Mononuclear cell (primary cell): ENCODE measurements around the gene PRMT5. TPM values are rescaled to one million over a fixed set of nuclear protein-coding genes. Genes with fewer than 3 reads are reported as not detected.
"Not testable (repeated sequence)": the region's sequence is repeated elsewhere in the genome, so short reads cannot be mapped to it uniquely, and the experiment has no call there.

ENCODE experiments used
- H3K27me3 ChIP-seq: 2 replicates; pipeline ENCODE4 v1.6.0; 2011; ENCODE audit warnings: low read length, control low read depth; ENCODE audit not compliant: insufficient read depth
- H3K4me1 ChIP-seq: 2 replicates; pipeline ENCODE4 v1.5.1; 2011; ENCODE audit warnings: mild to moderate bottlenecking, low read length, control low read depth; ENCODE audit not compliant: insufficient read depth
- H3K4me3 ChIP-seq: 2 replicates; pipeline ENCODE4 v1.5.1; 2011; ENCODE audit warnings: mild to moderate bottlenecking, low read length, moderate library complexity
- H3K9me3 ChIP-seq: 2 replicates; pipeline ENCODE4 v1.5.1; 2011; ENCODE audit warnings: low read depth, mild to moderate bottlenecking, control low read depth, low read length
- total RNA-seq: library from RNA; depleted of rRNA; stranded (reverse); fragments of >200 nt; gene quantifications from one replicate; pipeline ENCODE4 v1.2.3, GENCODE V29; 2012

PRMT5 gene
- total RNA-seq, 1 donor: 8.2 TPM

DNA sequence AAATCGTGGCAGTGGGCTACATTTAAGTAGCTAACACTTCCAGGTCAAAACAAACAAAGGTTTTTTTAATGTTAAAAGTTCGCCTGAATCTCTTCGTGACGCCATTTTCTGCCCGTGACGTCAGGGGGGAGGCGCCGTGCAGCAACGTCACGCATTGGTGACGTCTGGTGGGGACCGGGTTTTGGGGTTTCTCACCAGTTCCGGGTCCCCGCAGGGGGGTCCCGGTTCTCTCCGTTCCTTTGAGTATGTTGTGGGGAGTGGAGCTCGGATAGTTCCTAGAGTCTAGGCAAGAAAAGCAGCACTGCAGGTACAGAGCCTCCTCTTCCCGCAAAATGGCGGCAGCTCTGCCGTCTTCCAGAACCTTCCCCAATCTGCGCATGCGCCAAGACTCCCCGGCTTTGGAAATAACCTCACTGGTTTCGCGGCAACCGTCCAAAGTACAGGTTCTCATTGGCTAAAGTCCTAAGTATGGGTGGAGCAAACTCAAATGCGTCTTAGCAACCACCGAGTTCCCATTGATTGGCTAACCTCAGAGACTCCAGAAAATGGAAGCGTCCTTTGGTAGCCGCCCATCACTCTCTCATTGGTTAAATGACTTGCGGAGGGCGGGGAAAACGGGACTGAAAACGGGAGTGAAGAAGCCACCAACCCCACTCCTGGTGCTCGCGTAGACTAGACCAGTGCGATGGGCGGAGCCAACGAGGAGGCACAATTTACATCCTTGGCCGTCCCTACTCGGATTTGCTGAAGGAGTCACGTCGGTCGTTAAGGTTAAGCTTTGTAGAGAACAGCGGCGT is 10.2 kb downstream of the PRMT5 start, which contains the start of gene RBM23:
Gene RBM23 (minus strand): TSS at position 346 of the 797 bp plus-strand sequence.
- Histone ChIP-seq H3K9me3 (no peaks in the 10 kb centered on the region), H3K4me3 (peak within 1 kb of the TSS; percentile 99), H3K27me3 (no peaks in the 10 kb centered on the region), H3K4me1 (peaks cover 52% of the 10 kb centered on the region)

GRCh38 chr14:22915886-22916521 is 13.2 kb downstream of the PRMT5 start:
- Histone ChIP-seq H3K27me3 (no peaks in the 10 kb centered on the region), H3K9me3 (no peaks in the 10 kb centered on the region), H3K4me3 (no peak overlapping the region), H3K4me1 (peaks cover 52% of the 10 kb centered on the region)

DNA sequence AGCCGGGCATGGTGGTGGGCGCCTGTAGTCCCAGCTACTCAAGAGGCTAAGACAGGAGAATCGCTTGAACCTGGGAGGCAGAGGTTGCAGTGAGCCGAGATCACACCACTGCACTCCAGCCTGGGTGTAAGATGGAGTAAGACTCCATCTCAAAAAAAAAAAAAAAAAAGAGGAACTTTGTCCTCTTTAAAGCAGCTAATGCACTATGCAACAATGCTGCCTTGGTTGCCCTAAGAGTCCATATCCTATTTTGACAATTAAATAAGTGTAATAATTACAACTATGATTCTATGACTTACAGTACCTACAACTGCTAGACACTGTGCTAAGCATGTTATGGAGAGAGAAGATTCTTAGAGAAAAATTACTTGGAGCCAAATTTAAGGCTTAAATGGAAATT is 14.3 kb downstream of the PRMT5 start:
- H3K4me1 ChIP-seq: peaks cover 47% of the 10 kb centered on the region
- not testable (repeated sequence) for H3K27me3 ChIP-seq, H3K9me3 ChIP-seq, H3K4me3 ChIP-seq

DNA sequence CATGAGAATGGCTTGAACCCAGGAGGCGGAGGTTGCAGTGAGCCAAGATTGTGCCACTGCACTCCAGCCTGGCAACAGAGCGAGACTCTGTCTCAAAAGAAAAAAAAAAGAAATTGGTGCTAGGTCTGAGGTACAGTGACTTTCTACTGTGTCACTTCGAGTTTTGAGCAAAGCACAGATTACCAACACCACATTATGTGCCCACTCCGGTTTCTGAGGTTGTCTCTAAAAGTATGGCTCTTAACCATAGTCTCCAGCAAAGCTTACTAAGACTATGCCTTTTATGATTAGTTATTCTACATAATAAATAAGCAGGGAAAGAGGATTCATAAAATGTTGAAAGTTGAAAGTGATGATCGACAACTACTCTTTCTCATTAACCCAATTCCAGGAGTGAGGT is 18.3 kb downstream of the PRMT5 start:
- H3K27me3 ChIP-seq: no peaks in the 10 kb centered on the region
- no peaks in the 10 kb centered on the region for H3K9me3 ChIP-seq
- no peak overlapping the region for H3K4me3 ChIP-seq
- peaks cover 39% of the 10 kb centered on the region for H3K4me1 ChIP-seq

- Histone ChIP-seq H3K27me3 (no peaks in the 10 kb centered on the region), H3K4me3 (no peak overlapping the region), H3K9me3 (no peaks in the 10 kb centered on the region), H3K4me1 (peaks cover 20% of the 10 kb centered on the region)
Measured at GRCh38 chr14:22908601-22909000, 20.6 kb downstream of the PRMT5 start.

- no peaks in the 10 kb centered on the region for H3K27me3 ChIP-seq
- H3K9me3 ChIP-seq: no peaks in the 10 kb centered on the region
- H3K4me1 ChIP-seq: peaks cover 20% of the 10 kb centered on the region
- no peak overlapping the region for H3K4me3 ChIP-seq
Measured at GRCh38 chr14:22907429-22907828, 21.7 kb downstream of the PRMT5 start.

DNA sequence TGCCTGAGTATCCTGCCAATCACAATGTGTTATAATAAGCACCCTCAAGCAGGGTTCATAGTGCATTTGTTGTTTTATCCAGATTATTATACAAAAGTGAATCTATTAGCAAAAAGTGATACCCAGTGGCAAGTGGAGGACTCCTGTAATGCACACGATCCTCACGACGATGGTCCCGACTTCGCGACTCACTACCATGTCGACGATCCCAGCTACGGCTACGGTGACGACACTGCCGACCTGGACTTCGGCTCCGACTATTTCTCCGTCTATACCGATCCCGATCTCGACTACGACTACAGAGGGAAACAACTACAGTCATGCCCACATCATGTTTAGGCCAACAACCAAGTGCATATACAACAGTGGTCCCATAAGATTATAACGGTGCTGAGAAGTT is 23.1 kb downstream of the PRMT5 start:
- Histone ChIP-seq H3K4me1 (peaks cover 20% of the 10 kb centered on the region), H3K9me3 (no peaks in the 10 kb centered on the region), H3K27me3 (no peaks in the 10 kb centered on the region), H3K4me3 (no peak overlapping the region)

GRCh38 chr14:22905627-22906026 is 23.5 kb downstream of the PRMT5 start:
- Histone ChIP-seq H3K4me3 (no peak overlapping the region), H3K27me3 (no peaks in the 10 kb centered on the region), H3K4me1 (peaks cover 20% of the 10 kb centered on the region), H3K9me3 (no peaks in the 10 kb centered on the region)

DNA sequence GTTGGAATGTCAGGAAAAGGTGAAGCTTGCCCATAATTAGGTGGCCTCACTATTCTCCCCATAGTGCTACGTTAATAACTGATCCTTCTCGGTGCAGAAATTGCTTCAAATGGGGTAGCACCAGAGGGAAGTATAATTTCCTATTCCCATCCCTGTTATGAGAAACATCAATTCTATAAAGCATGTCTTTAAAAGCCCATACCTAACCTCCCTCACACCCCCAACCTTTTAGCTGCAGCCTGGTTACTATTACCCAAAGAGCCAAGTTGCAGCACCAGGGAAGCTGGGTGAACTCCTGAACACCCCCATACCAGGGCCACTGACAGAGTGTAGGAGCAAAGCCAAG is 25.5 kb downstream of the PRMT5 start:
- Histone ChIP-seq H3K4me3 (no peak overlapping the region), H3K27me3 (no peaks in the 10 kb centered on the region), H3K4me1 (peaks cover 14% of the 10 kb centered on the region), H3K9me3 (no peaks in the 10 kb centered on the region)

DNA sequence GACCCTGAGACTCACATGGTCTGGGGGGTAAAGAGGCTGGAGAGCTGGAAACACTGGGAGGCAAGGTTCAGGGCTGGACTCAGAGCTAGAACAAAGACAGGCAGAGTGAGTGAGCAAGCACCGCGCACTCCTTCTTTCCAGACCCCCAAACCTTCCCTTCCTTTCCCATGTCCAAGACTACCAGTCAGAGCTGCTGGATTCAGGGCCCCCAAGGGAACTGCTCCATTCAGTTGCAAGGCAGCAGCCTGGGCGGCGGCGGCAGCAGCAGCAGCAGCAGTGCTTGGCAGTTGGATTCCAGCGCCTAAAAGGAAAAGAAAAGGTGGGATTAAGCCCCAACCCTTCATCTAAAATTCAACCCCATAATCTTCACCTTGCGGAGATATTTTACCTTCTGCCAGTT is 27.4 kb downstream of the PRMT5 start:
- no peaks in the 10 kb centered on the region for H3K27me3 ChIP-seq
- H3K4me1 ChIP-seq: peaks cover 5% of the 10 kb centered on the region
- H3K9me3 ChIP-seq: no peaks in the 10 kb centered on the region
- no peak overlapping the region for H3K4me3 ChIP-seq

- peaks cover 5% of the 10 kb centered on the region for H3K4me1 ChIP-seq
- H3K9me3 ChIP-seq: no peaks in the 10 kb centered on the region
- no peaks in the 10 kb centered on the region for H3K27me3 ChIP-seq
- H3K4me3 ChIP-seq: no peak overlapping the region
Measured at GRCh38 chr14:22900081-22900799, 28.9 kb downstream of the PRMT5 start.

DNA sequence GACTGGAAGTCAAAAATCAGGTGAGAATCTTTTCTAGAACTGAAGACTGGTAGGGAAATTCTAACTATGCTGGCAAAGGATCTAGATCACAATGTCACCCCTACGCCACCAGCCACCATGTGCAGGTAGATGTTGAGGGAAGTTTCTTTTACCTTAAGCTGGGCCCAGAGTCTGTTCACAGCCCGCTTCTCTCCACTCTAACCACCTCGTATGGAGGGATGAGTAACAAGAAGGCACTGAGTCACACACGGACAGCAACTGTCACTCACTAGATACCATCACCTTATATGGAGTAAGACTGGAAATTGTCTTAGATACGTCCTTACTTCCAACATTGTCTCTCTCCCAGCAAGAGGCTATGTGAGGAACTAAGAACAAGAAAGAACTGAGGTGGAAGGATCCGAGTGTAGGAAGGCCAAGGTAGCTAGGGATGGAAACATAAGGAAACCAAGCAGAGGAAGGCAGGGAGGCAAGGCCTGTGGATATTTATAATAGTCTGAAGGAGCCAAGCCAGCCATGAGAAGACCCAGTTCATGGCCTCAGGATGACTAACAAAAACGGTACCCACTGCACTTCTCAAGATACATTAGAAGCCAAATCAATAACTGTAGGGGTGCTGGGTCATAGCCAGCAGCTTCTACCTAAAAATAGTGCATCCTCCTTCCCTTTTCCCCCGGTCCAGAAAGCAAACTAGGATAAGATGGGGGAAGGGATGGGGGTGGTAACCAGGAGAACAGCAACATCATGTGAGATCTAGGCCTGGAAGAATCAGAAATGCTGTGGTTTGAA is 30.7 kb downstream of the PRMT5 start:
- Histone ChIP-seq H3K4me3 (no peak overlapping the region), H3K9me3 (no peaks in the 10 kb centered on the region), H3K27me3 (no peaks in the 10 kb centered on the region), H3K4me1 (peaks cover 5% of the 10 kb centered on the region)

- no peaks in the 10 kb centered on the region for H3K27me3 ChIP-seq
- H3K4me3 ChIP-seq: no peak overlapping the region
Measured at GRCh38 chr14:22897357-22897756, 31.8 kb downstream of the PRMT5 start.

DNA sequence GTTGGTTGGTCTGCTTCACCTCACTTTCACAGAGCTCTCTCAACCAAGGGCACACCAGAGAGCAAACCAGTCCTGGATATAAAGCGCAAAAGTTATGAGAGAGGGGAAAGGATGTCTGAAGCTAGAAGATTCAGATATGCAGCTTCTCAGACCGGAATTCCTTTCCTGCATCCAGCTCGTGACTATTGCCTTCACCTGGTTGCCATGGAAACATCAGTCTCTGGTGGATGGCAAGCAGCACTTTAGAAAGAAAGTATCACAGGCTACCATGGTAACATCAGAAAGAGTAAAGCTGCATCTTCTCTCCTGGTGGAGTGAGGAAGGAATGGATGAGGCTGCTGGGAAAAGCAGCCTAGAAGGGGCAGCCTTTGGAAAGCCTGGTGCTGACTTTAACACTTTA is 32.4 kb downstream of the PRMT5 start:
- peaks cover 5% of the 10 kb centered on the region for H3K4me1 ChIP-seq
- no peaks in the 10 kb centered on the region for H3K27me3 ChIP-seq
- no peaks in the 10 kb centered on the region for H3K9me3 ChIP-seq
- H3K4me3 ChIP-seq: no peak overlapping the region

More at GRCh38 chr14:22897357-22897756, 31.8 kb downstream of the PRMT5 start:
- Histone ChIP-seq H3K9me3 (no peaks in the 10 kb centered on the region), H3K4me1 (peaks cover 5% of the 10 kb centered on the region)

DNA sequence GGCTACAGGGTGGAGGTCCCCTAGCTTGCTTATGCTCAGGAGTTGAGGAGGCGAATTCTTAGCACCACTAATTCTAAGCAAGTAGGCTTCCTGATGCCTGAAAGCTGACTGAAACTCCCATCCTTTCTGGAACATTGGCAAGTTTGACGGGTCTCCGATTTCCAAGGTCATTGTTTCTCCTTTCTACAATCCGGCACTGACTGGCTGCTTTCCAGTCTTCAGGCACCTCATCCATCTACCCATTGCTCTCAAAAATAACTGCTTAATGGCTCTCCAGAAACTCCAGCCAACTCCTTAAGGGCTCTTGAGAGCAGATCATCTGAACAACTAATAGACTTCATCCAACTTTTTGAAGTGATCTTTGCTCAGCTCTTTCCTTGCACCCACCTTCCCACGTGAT is 32.8 kb downstream of the PRMT5 start:
- Histone ChIP-seq H3K4me3 (no peak overlapping the region), H3K9me3 (no peaks in the 10 kb centered on the region), H3K4me1 (peaks cover 5% of the 10 kb centered on the region), H3K27me3 (no peaks in the 10 kb centered on the region)
